HG03280 (cell line): Measurements from ENCODE around the gene CLDN2.

Source experiments
- ATAC-seq: cut with Tn5 transposase; IDR thresholded peaks from one replicate; pipeline ENCODE4 v1.9.1; 2021; ENCODE audit warnings: mild to moderate bottlenecking, moderate library complexity; ENCODE audit not compliant: unreplicated experiment

Gene CLDN2

GRCh38 chrX:106917830-106918500 is 2.2 kb upstream of the CLDN2 start:
- no peak for ATAC-seq

DNA sequence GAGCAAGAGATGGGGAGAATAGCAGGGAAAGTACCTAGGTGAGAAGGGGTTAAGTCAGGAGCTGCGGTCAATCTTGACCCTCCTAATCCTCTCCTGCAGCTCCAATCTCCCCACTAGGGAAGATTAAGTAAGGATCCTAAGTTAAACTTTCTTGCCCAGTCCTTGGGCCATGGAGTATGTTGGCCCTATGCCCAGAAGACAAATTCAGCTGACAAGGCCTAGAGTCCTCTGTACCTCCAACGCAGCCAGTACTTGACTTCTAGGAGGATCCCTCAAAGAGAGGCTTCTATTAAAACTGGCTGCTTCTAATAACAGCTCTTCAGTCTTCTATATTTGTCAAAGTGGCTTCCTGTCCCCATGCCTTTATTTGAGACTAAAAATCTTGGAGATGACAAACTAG is 1.4 kb downstream of the CLDN2 start:
- ATAC-seq, result no peak

- ATAC-seq, result no peak
Observed at GRCh38 chrX:106927023-106927422, 6.8 kb downstream of the CLDN2 start.

DNA sequence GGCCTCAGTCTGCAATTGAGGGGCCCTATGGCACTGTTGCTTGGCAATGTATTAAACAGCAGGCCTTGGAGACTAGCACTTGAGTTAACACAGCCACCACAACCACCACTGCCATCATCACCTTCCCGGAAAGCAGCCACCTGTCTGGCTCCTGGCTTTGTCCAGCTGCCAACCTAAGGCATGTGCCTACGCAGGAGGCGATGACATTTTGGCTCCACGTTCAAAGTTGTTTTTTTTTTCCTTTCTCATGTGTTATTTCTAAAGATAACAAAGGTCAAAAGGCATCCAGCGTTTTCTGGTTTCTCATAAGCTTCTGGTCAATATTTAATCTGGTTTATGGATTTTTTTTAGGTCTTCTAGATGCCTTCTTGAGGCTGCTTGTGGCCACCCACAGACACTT is 7.5 kb downstream of the CLDN2 start:
- no peak for ATAC-seq

- no peak for ATAC-seq
Observed at GRCh38 chrX:106928227-106928626, 8.0 kb downstream of the CLDN2 start.

GRCh38 chrX:106931831-106932491 is 11.8 kb downstream of the CLDN2 start:
- no peak for ATAC-seq

GRCh38 chrX:106932492-106932923 is 12.3 kb downstream of the CLDN2 start:
- no peak for ATAC-seq

DNA sequence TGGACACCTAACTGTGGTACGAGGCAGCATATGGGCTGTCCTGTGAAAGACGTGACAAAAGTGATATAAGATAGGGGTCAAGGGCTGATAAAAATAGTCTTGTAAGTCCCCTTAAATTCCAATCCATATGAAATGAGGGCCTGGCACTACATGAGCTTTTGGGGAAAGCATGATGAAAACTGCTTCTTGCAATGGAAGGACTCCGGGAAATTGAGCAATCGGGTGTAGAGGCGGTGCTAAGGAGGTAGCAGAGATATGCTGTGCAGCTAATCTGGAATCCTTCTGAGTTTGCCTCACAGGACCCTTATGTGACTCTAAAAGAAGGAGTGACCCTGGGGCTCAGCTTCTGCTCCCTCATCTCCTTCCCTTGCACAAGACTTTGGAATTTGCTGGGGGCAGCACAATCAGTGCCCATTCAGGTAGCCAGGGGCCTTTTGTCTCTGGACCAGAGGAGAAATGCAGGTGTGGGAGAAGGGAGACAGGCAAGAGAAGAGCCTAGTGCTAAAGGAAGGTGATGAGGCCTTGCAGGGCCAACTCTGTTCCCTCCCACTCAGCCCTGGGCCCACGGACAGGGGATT is 12.8 kb downstream of the CLDN2 start:
- ATAC-seq, result no peak

DNA sequence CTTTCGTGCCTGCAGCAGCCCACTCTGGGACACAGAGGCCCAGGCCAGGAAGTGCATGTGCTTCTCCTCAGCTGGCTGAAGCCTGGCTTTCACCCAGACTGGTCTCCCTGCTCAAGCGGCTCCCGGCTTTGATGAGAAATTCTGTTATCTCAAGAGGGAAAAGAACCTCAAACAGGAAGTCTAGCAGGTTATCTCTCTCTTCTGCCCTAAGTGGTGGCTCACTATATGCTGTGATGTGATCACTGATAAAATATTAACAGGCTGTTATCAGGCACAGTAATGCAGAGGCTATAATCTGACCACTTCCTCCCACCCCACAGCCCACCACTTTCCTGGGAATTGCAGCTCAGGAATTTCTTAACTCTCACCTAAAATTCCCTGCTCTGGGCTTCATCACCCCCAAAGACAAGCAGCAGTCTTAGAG is 13.3 kb downstream of the CLDN2 start:
- ATAC-seq, result no peak

GRCh38 chrX:106935175-106935574 is 15.0 kb downstream of the CLDN2 start:
- ATAC-seq, result no peak

DNA sequence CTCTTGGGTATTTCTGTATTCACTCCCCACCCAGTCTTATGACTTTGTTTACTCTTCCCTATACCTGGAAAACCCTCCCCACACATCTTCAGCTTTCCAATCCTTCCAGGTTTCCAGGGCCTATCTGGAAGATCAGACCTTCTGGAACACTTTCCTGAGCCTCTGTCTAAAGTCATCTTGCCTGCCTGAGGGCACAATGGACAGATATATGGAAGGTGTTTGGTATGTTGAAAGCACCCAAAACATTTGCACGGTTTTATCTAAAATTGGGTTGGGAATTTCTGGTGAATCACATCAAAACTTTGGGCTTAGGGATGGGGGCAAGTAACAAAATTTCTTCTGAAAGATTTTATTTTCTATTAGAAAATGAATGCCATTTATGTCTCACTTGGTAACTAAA is 16.0 kb downstream of the CLDN2 start:
- ATAC-seq, result no peak

- ATAC-seq, result no peak
Observed at GRCh38 chrX:106939566-106939965, 19.4 kb downstream of the CLDN2 start.

DNA sequence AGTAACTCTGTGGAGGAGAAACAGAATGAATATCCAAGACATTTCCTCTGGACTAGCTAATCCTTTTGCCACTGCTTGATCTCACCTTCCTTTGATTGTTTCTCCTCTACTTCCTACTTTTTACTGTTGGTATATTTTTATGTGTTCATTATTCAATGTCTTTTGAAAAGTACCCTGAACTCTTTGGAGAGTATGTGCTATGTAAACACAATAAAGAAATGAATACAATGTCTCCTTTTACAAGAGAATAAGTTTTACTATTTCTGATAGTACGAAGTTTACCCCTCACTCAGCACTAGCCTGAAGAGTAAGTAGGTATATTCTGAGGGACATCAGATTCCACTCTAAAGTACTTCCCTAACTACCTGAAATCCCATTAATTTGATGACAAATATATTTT is 19.9 kb downstream of the CLDN2 start:
- no peak for ATAC-seq

- ATAC-seq, result no peak
Observed at GRCh38 chrX:106946464-106946863, 26.3 kb downstream of the CLDN2 start.

DNA sequence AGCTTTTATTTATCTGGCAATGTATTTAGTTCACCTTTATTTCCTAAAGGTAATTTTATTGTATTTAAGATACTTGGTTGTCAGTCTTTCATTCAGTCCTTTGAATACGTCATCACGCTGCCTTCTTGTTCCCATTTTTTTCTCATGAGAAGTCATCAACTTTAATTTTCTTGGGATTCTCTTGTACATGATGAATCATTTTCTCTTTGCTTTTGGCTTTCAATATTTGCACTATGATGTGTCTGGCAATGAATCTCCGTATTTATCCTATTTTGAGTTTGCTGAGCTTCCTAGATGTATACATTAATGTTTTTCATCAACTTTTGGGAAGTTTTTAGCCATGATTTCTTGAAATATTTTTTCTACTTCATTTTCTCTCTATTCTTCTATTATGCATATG is 28.4 kb downstream of the CLDN2 start:
- no peak for ATAC-seq

- ATAC-seq, result no peak
Observed at GRCh38 chrX:106949366-106949765, 29.2 kb downstream of the CLDN2 start.

DNA sequence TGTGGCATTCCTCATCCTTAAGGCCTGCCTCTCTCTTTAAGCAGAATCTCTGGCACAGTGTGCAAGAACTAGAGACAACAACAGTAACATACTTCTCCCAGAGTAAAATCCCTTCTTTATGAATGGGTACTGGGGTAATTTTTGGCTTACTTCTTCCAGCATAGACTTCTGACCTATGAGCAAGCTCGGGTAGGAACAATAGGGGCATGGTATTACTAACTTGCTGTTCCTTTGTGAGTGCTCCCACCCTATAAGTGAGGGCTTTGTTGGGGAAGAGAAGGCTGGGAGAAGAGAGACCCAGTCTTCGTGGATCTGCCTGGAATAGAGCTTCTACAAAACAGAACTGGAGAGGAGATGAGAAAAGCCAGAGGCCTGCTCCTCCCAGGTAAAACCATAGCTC is 30.2 kb downstream of the CLDN2 start:
- no peak for ATAC-seq

GRCh38 chrX:106951230-106951629 is 31.0 kb downstream of the CLDN2 start:
- ATAC-seq, result no peak

DNA sequence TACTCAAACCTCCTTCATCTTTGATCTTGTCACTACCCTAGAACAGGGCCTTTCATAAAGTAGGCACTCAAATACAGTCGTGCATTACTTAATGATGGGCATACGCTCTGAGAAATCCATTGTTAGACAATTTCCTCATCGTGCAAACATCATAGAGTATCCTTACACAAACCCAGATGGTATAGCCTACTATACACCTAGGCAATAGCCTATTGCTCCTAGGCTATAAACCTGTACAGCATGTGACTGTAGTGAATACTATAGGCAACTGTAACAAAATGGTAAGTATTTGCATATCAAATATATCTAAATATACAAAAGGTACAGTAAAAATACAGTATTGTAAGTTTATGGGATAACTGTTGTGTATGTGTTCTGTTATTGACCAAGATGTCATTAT is 31.9 kb downstream of the CLDN2 start:
- ATAC-seq, result no peak

DNA sequence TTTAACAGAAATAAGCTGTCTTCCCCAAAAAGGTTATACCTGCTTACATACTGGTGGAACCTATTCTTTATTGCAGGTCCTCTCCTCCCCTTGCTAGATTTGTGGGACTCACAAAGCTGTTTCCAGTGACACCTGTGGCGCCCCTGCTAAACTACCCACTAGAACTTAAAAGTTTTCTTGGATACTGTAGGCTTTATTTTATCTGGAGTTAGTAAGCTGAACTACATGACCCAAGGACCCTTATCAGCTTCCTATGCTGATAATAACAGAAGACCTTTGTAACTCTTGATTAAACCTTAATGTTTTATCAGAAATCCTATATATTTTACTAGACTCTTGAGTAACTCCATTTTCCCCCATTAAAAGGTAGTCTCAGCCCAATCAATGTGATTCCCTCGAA is 32.3 kb downstream of the CLDN2 start:
- no peak for ATAC-seq

DNA sequence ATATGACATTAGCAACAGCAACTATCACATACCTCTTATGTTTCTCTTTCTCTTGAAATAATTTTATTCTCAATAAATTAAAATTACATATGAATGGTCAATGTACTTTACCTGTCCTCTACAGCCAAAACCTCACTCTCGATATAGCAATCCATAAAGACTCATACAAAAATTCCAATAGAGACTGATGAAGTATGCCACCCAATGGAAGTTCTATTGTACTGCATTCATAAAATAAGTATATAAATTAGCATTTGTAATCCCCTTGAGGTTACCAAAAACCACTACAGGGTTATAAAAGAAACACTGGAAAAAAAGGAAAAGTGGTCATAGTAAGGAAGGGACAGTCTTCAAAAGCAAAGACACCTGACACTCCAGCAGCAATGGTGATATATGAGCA is 32.8 kb downstream of the CLDN2 start:
- no peak for ATAC-seq

DNA sequence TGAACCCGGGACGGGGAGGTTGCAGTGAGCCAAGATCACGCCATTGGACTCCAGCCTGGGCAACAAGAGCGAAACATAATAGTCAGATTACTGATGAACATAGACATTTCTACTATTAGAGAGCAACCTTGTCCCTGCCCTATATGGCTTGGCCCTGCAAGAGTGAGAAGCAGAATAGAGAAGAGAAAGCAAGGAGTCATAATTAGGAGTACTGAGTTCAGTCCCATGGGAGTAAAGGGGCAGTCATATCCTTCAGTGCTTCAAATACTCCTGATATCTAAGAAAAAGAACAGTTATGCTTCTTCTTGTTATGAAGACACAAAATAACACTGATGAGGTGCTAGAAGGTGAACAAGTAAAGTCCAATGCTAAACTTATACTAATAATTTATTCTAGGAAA is 33.8 kb downstream of the CLDN2 start:
- no peak for ATAC-seq
